Duodenal mucosa (tissue), 2 donors: Measurements from ENCODE around the gene INTS11.

Experiments
- H3K27ac ChIP-seq: one replicate; pipeline ENCODE4 v1.7.0; 2013; ENCODE audit warnings: low read depth, low read length
- H3K27me3 ChIP-seq, 2 donors: one replicate each; pipeline ENCODE4 v1.7.0; 2013; ENCODE audit warnings: low read length in 2 of 2, control low read depth in 1 of 2; ENCODE audit not compliant: insufficient read depth in 2 of 2, control insufficient read depth in 1 of 2
- H3K36me3 ChIP-seq, 2 donors: one replicate each; pipeline ENCODE4 v1.7.0; 2013; ENCODE audit warnings: low read length in 2 of 2, control low read depth in 1 of 2; ENCODE audit not compliant: insufficient read depth in 2 of 2, control insufficient read depth in 1 of 2
- H3K4me1 ChIP-seq, 2 donors: one replicate each; pipeline ENCODE4 v1.7.0; 2013; ENCODE audit warnings: low read length in 2 of 2, control low read depth in 1 of 2; ENCODE audit not compliant: insufficient read depth in 2 of 2, control insufficient read depth in 1 of 2
- H3K4me3 ChIP-seq, 2 donors: one replicate each; pipeline ENCODE4 v1.7.0; 2013; ENCODE audit warnings: low read length in 2 of 2, low read depth in 1 of 2
- H3K9ac ChIP-seq, 2 donors: one replicate each; pipeline ENCODE4 v1.7.0; 2013; ENCODE audit warnings: low read length in 2 of 2, low read depth in 1 of 2
- H3K9me3 ChIP-seq, 2 donors: one replicate each; pipeline ENCODE4 v1.7.0; 2013; ENCODE audit warnings: low read length in 2 of 2, control low read depth in 1 of 2; ENCODE audit not compliant: control insufficient read depth in 1 of 2

The INTS11 gene

DNA sequence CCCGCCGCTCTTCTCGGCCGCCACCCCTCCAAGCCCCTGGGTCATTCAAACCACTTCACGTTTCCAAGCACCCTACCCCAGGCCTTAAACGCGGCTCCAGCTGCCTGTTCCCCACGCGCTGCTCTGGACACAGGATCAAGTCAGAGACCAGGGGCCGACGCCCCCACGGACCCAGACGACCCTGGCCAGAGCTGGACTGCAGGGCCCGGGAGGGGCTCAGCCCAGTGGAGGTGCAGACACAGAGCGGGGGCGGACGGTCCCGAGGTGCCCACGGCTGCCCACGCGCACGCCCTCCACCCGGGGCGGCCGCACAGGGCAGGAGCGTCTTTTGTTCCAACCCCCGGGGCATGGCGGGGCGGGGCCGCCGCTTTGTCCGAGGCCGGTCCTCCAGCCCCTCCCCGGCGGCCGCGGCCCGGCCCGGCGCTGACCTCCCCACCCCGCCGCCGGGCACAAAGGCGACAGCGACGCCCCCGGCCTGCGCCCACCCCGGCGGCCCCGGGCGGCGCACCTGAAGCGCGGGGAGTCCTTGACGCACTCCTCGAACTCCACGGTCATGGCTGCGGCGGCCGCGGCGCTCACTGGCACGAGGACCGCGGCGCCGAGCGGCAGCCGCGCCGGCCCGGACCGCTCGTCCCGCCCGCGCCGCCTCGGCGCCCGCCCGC, 17.1 kb downstream of the INTS11 start:
- Histone ChIP-seq H3K27me3 (no peaks in the 10 kb centered on the region), H3K27ac (peak overlapping the region; percentile 62), H3K9ac (peak overlapping the region in 1 of 2 donors; percentile 59), H3K4me3 (peak overlapping the region; percentile 53 to 62), H3K4me1 (peaks cover 36 to 38% of the 10 kb centered on the region in 2 donors), H3K36me3 (peaks cover 4 to 20% of the 10 kb centered on the region in 2 donors), H3K9me3 (no peaks in the 10 kb centered on the region)

DNA sequence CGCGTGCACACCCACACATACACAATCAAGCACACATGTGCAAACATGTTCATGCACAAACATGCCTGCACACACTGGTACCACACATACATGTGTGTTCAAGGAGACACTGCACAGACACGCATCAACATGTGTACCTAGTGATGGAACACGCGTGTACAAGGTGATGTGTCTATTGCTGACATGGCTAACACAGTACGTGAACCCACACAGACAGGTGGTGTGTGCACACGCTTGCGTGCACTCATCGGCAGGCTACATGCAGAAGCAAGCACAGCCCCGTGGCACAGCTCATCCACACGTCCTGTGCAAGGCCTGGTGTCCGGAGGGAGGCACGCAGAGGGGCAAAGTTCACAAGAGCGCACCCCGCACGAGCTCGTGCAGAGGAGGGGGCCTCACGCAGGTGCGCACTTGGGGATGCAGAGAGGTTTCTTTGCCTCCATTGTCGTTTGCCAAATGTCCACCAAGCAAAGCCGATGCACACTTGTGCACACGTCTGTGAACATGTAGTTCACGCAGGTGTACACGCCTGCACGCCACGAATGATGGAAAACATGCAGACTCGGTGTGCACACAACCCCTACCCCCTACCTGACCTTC, 17.7 kb downstream of the INTS11 start:
- peaks cover 3 to 15% of the 10 kb centered on the region in 2 donors for H3K36me3 ChIP-seq
- peak overlapping the region; percentile 53 to 62 for H3K4me3 ChIP-seq
- no peak overlapping the region for H3K27ac ChIP-seq
- H3K27me3 ChIP-seq: no peaks in the 10 kb centered on the region
- H3K9me3 ChIP-seq: no peaks in the 10 kb centered on the region
- peaks cover 36 to 38% of the 10 kb centered on the region in 2 donors for H3K4me1 ChIP-seq
- H3K9ac ChIP-seq: peak overlapping the region in 1 of 2 donors; percentile 59

DNA sequence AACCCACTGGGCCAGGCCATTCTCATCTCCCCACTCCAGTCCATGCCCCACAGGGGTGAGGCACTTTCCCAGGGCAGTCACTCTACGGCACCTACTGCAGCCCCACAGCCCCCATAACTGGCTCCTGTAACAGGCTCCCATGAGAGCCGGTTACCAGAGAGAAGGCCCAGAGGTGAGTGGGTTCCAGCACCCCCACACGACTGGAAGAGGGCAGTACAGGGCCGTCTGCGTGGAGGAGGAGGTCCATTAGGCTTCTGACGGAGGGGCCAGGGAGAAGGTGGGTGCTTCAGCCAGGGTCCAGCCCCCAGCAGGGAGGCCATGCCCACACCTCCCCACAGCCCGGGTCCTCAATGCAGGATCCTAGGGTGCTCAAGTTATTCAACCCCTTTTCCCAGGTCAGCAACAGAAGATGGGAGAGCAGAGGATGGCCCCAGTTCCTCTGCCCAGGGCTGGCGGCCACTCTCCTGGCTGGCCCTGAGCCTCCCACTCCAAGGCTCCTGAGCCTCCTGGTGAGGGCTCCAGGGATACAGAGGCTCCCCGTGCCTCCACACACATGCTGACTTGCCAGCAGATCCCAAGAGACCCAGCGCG, 18.3 kb downstream of the INTS11 start:
- Histone ChIP-seq H3K27me3 (no peaks in the 10 kb centered on the region), H3K4me1 (peaks cover 36 to 38% of the 10 kb centered on the region in 2 donors), H3K9me3 (no peaks in the 10 kb centered on the region), H3K36me3 (peaks cover 0 to 9% of the 10 kb centered on the region in 2 donors), H3K27ac (no peak overlapping the region), H3K9ac (peak overlapping the region; percentile 39 to 68), H3K4me3 (peak overlapping the region; percentile 53 to 62)

DNA sequence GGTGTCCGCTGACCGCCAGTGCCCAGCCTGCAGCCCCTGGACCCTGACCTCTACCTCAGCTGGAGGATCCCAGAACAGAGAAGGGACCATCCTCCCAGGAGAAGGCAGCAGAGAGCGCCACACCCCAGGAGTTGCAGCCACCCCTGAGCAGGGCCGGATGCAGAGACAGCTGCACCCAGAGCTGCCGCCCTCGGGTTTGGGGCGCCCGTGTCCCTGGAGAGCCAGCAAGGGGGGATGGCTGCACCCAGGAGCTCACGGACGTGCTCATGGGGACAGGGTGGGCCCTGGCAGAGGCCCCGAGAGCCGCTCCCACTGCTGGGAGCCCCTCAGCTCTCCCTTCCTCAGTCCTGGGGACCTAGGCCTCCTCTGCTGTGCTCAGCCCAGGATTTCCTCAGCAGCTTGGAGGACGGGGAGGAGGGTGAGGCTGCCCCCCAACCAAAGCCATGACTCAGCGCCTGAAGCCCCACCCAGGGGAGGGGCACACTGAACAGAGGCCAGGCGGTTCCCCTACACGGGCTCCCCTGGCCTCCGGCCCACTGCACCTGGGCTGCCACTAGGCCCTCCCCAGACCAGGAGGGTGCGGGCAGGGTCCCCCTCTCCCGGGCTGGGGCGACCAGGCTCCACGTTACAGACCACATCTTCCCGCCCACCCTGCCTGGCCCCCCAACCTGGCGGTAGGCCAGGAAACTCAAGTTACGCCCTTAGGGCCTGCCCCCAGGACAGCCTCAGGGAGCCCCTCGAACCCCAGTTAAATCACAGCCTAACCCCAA, 19.0 kb downstream of the INTS11 start:
- no peaks in the 10 kb centered on the region for H3K9me3 ChIP-seq
- peak overlapping the region; percentile 58 for H3K27ac ChIP-seq
- peak overlapping the region; percentile 47 to 68 for H3K9ac ChIP-seq
- H3K4me1 ChIP-seq: peaks cover 36 to 38% of the 10 kb centered on the region in 2 donors
- H3K4me3 ChIP-seq: peak overlapping the region; percentile 53 to 64
- H3K36me3 ChIP-seq: peaks cover 0 to 5% of the 10 kb centered on the region in 2 donors
- H3K27me3 ChIP-seq: no peaks in the 10 kb centered on the region

DNA sequence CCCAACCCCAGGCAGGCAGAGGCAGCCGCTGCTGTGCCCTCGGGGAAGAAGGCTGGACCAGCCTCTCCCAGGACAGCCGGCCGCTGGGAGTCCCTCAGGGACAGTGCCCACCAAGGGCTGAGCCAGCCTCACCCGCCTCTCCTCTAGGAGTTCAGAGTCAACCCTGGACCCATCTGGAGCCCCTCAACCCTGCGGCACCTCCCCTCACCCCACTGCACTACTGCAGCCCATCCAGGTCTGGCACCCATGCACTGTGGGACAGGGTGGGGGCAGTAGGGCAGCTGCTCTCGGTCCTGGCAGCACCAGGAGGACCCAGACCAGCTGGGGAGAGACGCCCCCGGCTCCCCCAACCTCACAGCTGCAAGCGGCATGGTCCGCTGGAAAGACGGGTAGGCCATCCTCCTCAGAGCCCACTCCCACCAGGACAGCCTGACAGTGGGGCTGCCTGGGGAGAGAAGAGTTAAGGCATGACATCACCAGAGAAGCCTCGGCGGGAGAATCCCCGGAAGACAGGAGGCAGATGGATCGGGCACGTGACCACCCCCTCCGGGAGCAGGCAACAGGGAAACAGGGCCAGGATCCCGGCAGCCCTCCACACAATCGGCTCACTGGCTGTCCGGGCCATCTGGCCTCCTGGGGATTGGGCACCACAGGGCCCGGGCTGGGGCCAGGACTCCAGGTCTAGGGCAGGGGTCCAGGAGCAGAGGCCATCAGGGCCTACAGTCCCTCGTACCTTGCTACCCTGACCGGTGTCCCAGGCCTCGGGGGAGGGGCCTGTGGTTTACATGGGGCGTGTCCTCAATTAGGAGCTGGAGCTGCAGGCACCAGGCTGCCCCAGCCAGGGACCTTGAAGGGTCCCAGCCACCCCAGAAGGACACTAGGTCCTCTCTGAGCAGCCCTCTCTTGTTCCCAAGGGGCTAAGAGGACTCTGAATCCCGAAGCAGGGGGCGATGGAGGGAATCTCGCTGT, 19.8 kb downstream of the INTS11 start:
- Histone ChIP-seq H3K27ac (peak overlapping the region; percentile 58), H3K4me1 (peaks cover 34 to 36% of the 10 kb centered on the region in 2 donors), H3K9me3 (no peaks in the 10 kb centered on the region), H3K4me3 (peak overlapping the region; percentile 53 to 64), H3K36me3 (no peaks in the 10 kb centered on the region), H3K9ac (peak overlapping the region; percentile 47 to 68), H3K27me3 (no peaks in the 10 kb centered on the region)

DNA sequence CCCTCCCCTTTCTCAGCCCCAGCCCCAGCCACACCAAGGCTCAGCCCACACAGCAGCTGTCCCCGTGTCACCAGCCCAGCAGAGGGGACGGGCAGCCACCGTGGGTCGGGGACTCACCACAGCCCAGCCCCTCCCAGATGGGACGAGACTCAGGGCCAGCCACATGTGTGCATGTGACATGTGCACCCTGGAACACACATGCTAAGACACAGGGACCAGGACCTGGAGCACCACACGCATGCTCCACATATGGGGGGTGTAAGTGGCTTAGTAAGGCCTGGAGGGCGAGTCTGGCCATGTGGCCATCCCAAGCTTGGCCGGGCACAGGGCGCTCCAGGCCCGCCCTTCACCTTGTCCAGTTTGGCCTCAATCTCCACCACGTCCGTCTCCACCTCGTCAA, 20.7 kb downstream of the INTS11 start:
- no peaks in the 10 kb centered on the region for H3K27me3 ChIP-seq
- no peaks in the 10 kb centered on the region for H3K36me3 ChIP-seq
- no peak overlapping the region for H3K9ac ChIP-seq
- H3K27ac ChIP-seq: no peak overlapping the region
- H3K4me3 ChIP-seq: no peak overlapping the region
- peaks cover 28 to 32% of the 10 kb centered on the region in 2 donors for H3K4me1 ChIP-seq
- H3K9me3 ChIP-seq: no peaks in the 10 kb centered on the region

DNA sequence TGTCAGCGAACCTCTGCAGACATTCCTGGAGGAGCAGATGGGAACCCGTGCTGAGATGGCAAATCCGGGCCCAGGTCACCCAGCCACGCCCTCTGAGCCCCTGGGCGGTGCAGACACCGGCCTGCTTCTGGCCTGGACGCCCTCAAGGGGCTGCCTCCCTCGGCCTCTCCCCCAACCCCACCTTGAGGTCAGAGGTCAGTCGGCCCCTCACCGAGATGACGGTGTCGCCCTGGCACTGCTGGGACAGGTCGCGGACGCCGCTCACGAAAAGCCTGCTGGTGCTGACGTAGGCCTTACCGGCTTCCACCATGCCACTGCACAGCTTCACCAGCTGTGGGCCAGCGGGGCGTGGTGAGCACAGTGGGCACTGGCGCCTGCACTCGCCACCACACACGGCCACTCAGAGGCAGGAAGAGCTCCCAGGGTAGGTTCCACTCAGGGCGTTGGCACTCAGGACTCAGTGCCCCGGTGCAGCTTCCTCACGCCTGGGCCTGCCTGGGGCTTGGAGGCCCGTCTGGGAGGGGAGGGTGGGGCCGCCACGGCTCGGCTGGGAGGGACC, 21.4 kb downstream of the INTS11 start:
- Histone ChIP-seq H3K4me1 (peaks cover 28 to 32% of the 10 kb centered on the region in 2 donors), H3K9ac (no peak overlapping the region), H3K27ac (no peak overlapping the region), H3K27me3 (no peaks in the 10 kb centered on the region), H3K36me3 (no peaks in the 10 kb centered on the region), H3K4me3 (no peak overlapping the region), H3K9me3 (no peaks in the 10 kb centered on the region)

DNA sequence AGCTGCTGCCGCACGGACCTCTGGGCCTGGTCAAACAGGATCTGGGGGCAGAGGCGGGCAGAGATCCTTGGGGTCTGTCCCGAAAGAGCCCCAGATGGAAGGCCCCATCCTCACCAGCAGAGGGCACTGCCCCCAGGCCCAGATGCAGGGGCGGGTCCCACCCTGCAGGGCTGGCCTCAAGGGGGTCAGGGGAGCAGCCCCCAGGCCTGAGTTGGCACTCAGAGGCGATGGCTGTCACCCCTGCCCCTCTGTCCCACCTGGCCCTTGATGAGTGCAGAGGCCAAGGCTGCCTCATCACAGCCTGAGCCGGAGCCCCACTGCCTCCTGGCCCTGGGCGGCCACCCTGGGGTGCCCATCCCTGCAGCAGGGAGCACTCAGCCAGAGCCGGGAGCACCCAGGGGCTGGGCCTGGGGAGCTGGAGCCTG, 22.4 kb downstream of the INTS11 start:
- H3K4me3 ChIP-seq: no peak overlapping the region
- H3K36me3 ChIP-seq: no peaks in the 10 kb centered on the region
- no peak overlapping the region for H3K27ac ChIP-seq
- no peaks in the 10 kb centered on the region for H3K27me3 ChIP-seq
- peaks cover 26 to 28% of the 10 kb centered on the region in 2 donors for H3K4me1 ChIP-seq
- no peak overlapping the region for H3K9ac ChIP-seq
- no peaks in the 10 kb centered on the region for H3K9me3 ChIP-seq

DNA sequence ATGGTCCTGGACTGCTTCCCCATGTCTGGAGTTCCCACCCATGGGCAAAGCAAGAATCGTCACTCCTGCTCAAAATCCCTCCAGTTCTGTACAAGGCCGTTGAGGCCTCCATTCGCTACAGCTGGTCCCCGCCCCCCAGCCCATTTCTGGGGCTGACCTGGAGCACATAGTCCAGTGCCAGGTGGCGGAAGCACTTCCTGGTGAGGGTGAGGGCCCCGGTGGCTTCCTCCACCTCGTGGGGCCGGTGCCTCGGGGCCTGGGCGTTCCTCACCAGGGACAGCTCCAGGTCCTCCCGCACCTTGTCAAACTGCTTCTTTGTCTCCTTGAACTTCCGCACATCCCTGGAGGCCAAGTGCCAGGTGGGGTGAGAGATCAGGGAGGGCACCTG, 24.1 kb downstream of the INTS11 start:
- Histone ChIP-seq H3K27ac (no peak overlapping the region), H3K4me1 (peaks cover 11 to 12% of the 10 kb centered on the region in 2 donors), H3K27me3 (no peaks in the 10 kb centered on the region), H3K4me3 (no peak overlapping the region), H3K9me3 (no peaks in the 10 kb centered on the region), H3K36me3 (peaks cover 0 to 5% of the 10 kb centered on the region in 2 donors), H3K9ac (no peak overlapping the region)
